Measurements from ENCODE around the gene SLC16A13.

The SLC16A13 gene

GRCh38 chr17:7014261-7014994 lies 21.4 kb upstream of the SLC16A13 start:
- TF ChIP-seq CTCF (IDR thresholded peaks at IDR 0.05; ENCODE audit: low read length, missing control alignments): peak; percentile 34
- peak overlapping the region; percentile 88 for H3K4me3 ChIP-seq (replicated peaks; ENCODE audit: low read depth, low read length)
- peak; percentile 97 for DNase-seq (ENCODE audit: low read depth)

GRCh38 chr17:7014995-7015958 lies 20.5 kb upstream of the SLC16A13 start:
- peak; percentile 50 for DNase-seq (ENCODE audit: low read depth)
- peak overlapping the region; percentile 88 for H3K4me3 ChIP-seq (replicated peaks; ENCODE audit: low read depth, low read length)
- no peak for TF ChIP-seq CTCF (IDR thresholded peaks at IDR 0.05; ENCODE audit: low read length, missing control alignments)

- no peak for DNase-seq (ENCODE audit: low read depth)
- no peak for TF ChIP-seq CTCF (IDR thresholded peaks at IDR 0.05; ENCODE audit: low read length, missing control alignments)
- no peak overlapping the region for H3K4me3 ChIP-seq (replicated peaks; ENCODE audit: low read depth, low read length)
Measured at GRCh38 chr17:7016418-7016817, 19.4 kb upstream of the SLC16A13 start.

- no peak overlapping the region for H3K4me3 ChIP-seq (replicated peaks; ENCODE audit: low read depth, low read length)
- DNase-seq (ENCODE audit: low read depth): no peak
- TF ChIP-seq CTCF (IDR thresholded peaks at IDR 0.05; ENCODE audit: low read length, missing control alignments): no peak
Measured at GRCh38 chr17:7016886-7017826, 18.7 kb upstream of the SLC16A13 start.

GRCh38 chr17:7017827-7018200 lies 18.0 kb upstream of the SLC16A13 start:
- no peak for TF ChIP-seq CTCF (IDR thresholded peaks at IDR 0.05; ENCODE audit: low read length, missing control alignments)
- DNase-seq (ENCODE audit: low read depth): no peak

GRCh38 chr17:7018331-7018964 lies 17.4 kb upstream of the SLC16A13 start:
- no peak overlapping the region for H3K4me3 ChIP-seq (replicated peaks; ENCODE audit: low read depth, low read length)
- DNase-seq (ENCODE audit: low read depth): no peak
- no peak for TF ChIP-seq CTCF (IDR thresholded peaks at IDR 0.05; ENCODE audit: low read length, missing control alignments)

More at GRCh38 chr17:7017827-7018200, 18.0 kb upstream of the SLC16A13 start:
- no peak overlapping the region for H3K4me3 ChIP-seq (replicated peaks; ENCODE audit: low read depth, low read length)

All from fibroblast of pulmonary artery (primary cell).